Mammary epithelial cell (primary cell): ENCODE data around the gene HRG.

Experiments
- EZH2 ChIP-seq: IDR thresholded peaks from 2 replicates; pipeline ENCODE4 v1.6.1; 2012; ENCODE audit warnings: low read length, inconsistent platforms, borderline replicate concordance
- TF ChIP-seq, protein P1 (sequence below), 2 donors: IDR thresholded peaks in 1 of 2; conservative IDR thresholded peaks in 1 of 2; 2 replicates each; pipeline ENCODE4 v1.5.1; 2011 to 2012; ENCODE audit warnings: inconsistent platforms in 2 of 2, low read length in 2 of 2, mild to moderate bottlenecking in 2 of 2, control low read depth in 1 of 2, low read depth in 1 of 2; ENCODE audit not compliant: insufficient read depth in 1 of 2; ENCODE audit errors: extremely low read depth in 1 of 2

DNA sequence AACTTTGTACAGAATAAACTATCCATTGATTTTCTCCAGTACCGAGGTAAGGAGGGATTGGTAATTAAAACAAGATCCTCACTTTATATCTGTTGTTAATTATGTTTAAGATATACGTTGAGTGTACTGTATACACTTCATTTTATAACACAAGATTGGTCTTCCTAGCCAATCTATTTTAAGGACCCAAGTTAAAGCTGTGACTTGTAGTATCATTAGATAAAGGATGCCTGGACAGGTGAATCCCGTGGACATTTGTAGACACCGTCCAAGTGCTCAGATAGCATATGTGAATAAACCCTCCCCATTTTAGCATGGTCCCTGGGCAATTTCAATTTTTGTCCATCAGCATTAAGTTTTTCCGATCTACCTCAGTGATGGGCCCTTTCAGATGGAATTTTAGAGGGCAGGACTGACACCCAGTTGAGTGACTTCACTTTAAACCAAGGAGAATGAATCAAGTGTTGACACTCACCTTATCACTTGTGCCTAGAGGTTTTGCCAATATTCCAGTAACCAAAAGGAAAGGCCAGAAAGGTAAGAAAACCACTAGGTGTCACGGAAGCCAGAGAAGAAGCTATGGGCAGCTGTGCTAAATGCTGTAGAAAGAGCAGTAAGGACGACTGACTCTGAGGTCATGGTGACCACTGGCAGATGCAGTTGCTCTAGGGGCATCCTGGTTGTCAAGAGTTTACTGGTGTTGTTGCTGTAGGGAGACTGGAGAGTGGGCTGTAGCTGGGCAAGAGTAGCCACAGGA, 43.7 kb upstream of the HRG start:
- TF ChIP-seq, protein P1, sequence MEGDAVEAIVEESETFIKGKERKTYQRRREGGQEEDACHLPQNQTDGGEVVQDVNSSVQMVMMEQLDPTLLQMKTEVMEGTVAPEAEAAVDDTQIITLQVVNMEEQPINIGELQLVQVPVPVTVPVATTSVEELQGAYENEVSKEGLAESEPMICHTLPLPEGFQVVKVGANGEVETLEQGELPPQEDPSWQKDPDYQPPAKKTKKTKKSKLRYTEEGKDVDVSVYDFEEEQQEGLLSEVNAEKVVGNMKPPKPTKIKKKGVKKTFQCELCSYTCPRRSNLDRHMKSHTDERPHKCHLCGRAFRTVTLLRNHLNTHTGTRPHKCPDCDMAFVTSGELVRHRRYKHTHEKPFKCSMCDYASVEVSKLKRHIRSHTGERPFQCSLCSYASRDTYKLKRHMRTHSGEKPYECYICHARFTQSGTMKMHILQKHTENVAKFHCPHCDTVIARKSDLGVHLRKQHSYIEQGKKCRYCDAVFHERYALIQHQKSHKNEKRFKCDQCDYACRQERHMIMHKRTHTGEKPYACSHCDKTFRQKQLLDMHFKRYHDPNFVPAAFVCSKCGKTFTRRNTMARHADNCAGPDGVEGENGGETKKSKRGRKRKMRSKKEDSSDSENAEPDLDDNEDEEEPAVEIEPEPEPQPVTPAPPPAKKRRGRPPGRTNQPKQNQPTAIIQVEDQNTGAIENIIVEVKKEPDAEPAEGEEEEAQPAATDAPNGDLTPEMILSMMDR (conservative IDR thresholded peaks at IDR 0.05 in 1 of 2, IDR thresholded peaks at IDR 0.05 in 1 of 2; ENCODE audit: extremely low read depth in 1 of 2, insufficient read depth in 1 of 2, low read depth in 1 of 2, low read length in 2 of 2): no peak
- TF ChIP-seq EZH2: no peak
